Adrenal gland (tissue), 5 donors: ENCODE data around the gene ABCB11.
A peak's percentile ranks its signal among the peaks of the same experiment; 100 is the strongest.

Experiments used
- CTCF ChIP-seq, 6 experiments: fragments of 450-650 bp in 4 of 6; fragments of 200-600 bp in 2 of 6; sonication (generic) in 1 of 6; IDR thresholded peaks; 1 replicate in 5 of 6; 2 replicates in 1 of 6; pipeline versions ENCODE4 v1.5.1 to v1.8.0; 2016 to 2021; ENCODE audit warnings: antibody characterized with exemption in 6 of 6, mild to moderate bottlenecking in 2 of 6, moderate library complexity in 1 of 6
- POLR2A ChIP-seq, 2 donors: fragments of 450-650 bp; IDR thresholded peaks; one replicate each; pipeline ENCODE4 v1.6.1; 2017; ENCODE audit warnings: antibody characterized with exemption in 2 of 2, mild to moderate bottlenecking in 2 of 2, moderate library complexity in 1 of 2
- donor health status: DM: no; HTN: no; CAD: no.

GRCh38 chr2:168961450-168962229 is 69.5 kb downstream of the ABCB11 start:
- TF ChIP-seq POLR2A (IDR thresholded peaks at IDR 0.05) (no peak), CTCF (IDR thresholded peaks at IDR 0.05) (peak; percentile 66 to 88 (median 82))
